ENCODE data around the gene APOA1. TPM values are rescaled to one million over a fixed set of nuclear protein-coding genes. Genes with fewer than 3 reads are reported as not detected.

APOA1 gene
- total RNA-seq, 1 donor from 2014 or later = 2.7 TPM

GRCh38 chr11:116800610-116801009 lies 36.8 kb downstream of the APOA1 start:
- no peak for DNase-seq (ENCODE audit: low spot score)
- Mint-ChIP-seq H3K36me3 (no peaks in the 10 kb centered on the region), H3K4me1 (no peaks in the 10 kb centered on the region), H3K27me3 (ENCODE audit: insufficient read depth, low read depth) (no peaks in the 10 kb centered on the region), H3K27ac (no peak overlapping the region), H3K9me3 (peaks cover 4% of the 10 kb centered on the region), H3K4me3 (no peak overlapping the region)
- H3K79me2 ChIP-seq (ENCODE audit: low read depth) = no peaks in the 10 kb centered on the region
- TF ChIP-seq EZH2phosphoT487 (IDR thresholded peaks at IDR 0.05) (no peak), CTCF (IDR thresholded peaks at IDR 0.05) (no peak), EZH2 (IDR thresholded peaks at IDR 0.05) (no peak)
- no peak overlapping the region for H2AFZ ChIP-seq (replicated peaks)
- no peaks in the 10 kb centered on the region for H3F3A ChIP-seq (ENCODE audit: low read depth)
- H3K4me2 ChIP-seq = no peak overlapping the region
- no peak overlapping the region for H3K27ac ChIP-seq
- no peaks in the 10 kb centered on the region for H3K4me1 ChIP-seq
- no peaks in the 10 kb centered on the region for H3K36me3 ChIP-seq
- H3K4me3 ChIP-seq = no peak overlapping the region
- H4K20me1 ChIP-seq (ENCODE audit: low read depth) = no peaks in the 10 kb centered on the region
- H3K9me3 ChIP-seq (ENCODE audit: low read depth) = no peaks in the 10 kb centered on the region
- no peaks in the 10 kb centered on the region for H3K27me3 ChIP-seq
- no peak overlapping the region for H3K9ac ChIP-seq

- peaks cover 4% of the 10 kb centered on the region for H3K9me3 Mint-ChIP-seq
- Histone ChIP-seq H3K27ac (no peak overlapping the region), H3F3A (ENCODE audit: low read depth) (no peaks in the 10 kb centered on the region), H3K4me2 (no peak overlapping the region), H2AFZ (replicated peaks) (no peak overlapping the region), H3K79me2 (ENCODE audit: low read depth) (no peaks in the 10 kb centered on the region), H3K36me3 (no peaks in the 10 kb centered on the region), H4K20me1 (ENCODE audit: low read depth) (no peaks in the 10 kb centered on the region), H3K9ac (no peak overlapping the region), H3K4me1 (no peaks in the 10 kb centered on the region), H3K9me3 (ENCODE audit: low read depth) (no peaks in the 10 kb centered on the region), H3K27me3 (no peaks in the 10 kb centered on the region), H3K4me3 (no peak overlapping the region)
- TF ChIP-seq EZH2 (IDR thresholded peaks at IDR 0.05) (no peak), EZH2phosphoT487 (IDR thresholded peaks at IDR 0.05) (no peak), CTCF (IDR thresholded peaks at IDR 0.05) (no peak)
- H3K36me3 Mint-ChIP-seq = no peaks in the 10 kb centered on the region
- H3K27me3 Mint-ChIP-seq (ENCODE audit: insufficient read depth, low read depth) = peaks cover 2% of the 10 kb centered on the region
- DNase-seq (ENCODE audit: low spot score) = no peak
- H3K4me1 Mint-ChIP-seq = no peaks in the 10 kb centered on the region
- H3K27ac Mint-ChIP-seq = no peak overlapping the region
- no peak overlapping the region for H3K4me3 Mint-ChIP-seq
Observed at GRCh38 chr11:116798368-116798767, 39.1 kb downstream of the APOA1 start.

- no peak overlapping the region for H3K4me3 ChIP-seq
- Mint-ChIP-seq H3K27ac (no peak overlapping the region), H3K4me1 (no peaks in the 10 kb centered on the region), H3K4me3 (no peak overlapping the region), H3K27me3 (ENCODE audit: insufficient read depth, low read depth) (peaks cover 2% of the 10 kb centered on the region), H3K36me3 (no peaks in the 10 kb centered on the region), H3K9me3 (peaks cover 4% of the 10 kb centered on the region)
- H3K27ac ChIP-seq = no peak overlapping the region
- no peak for DNase-seq (ENCODE audit: low spot score)
- no peaks in the 10 kb centered on the region for H3K27me3 ChIP-seq
- H3K9ac ChIP-seq = no peak overlapping the region
- no peaks in the 10 kb centered on the region for H3F3A ChIP-seq (ENCODE audit: low read depth)
- no peaks in the 10 kb centered on the region for H3K79me2 ChIP-seq (ENCODE audit: low read depth)
- H3K4me1 ChIP-seq = peaks cover under 1% of the 10 kb centered on the region
- no peak for TF ChIP-seq EZH2phosphoT487 (IDR thresholded peaks at IDR 0.05)
- TF ChIP-seq CTCF (IDR thresholded peaks at IDR 0.05) = no peak
- TF ChIP-seq EZH2 (IDR thresholded peaks at IDR 0.05) = no peak
- H3K4me2 ChIP-seq = no peak overlapping the region
- H3K9me3 ChIP-seq (ENCODE audit: low read depth) = no peaks in the 10 kb centered on the region
- H2AFZ ChIP-seq (replicated peaks) = no peak overlapping the region
- H3K36me3 ChIP-seq = no peaks in the 10 kb centered on the region
- no peaks in the 10 kb centered on the region for H4K20me1 ChIP-seq (ENCODE audit: low read depth)
Observed at GRCh38 chr11:116797816-116798215, 39.6 kb downstream of the APOA1 start.
